T-helper 2 cell treated with Interferon-gamma antibody and Interleukin-4, amounts not matched to agents 100 ng/mL and 5 ng/mL, for 36 hours (primary cell): Measurements from ENCODE around the gene TUBB4A. TPM values are rescaled to one million over a fixed set of nuclear protein-coding genes. Genes with fewer than 3 reads are reported as not detected.

Experiments used
- intact Hi-C: fragments of 100-400 bp; cut with micrococcal nuclease; formaldehyde crosslinking; loops from one replicate; pipeline ENCODE4 v1.15.1; 2023
- total RNA-seq: library from RNA; stranded (reverse); gene quantifications from 2 replicates; pipeline ENCODE4 v1.2.3, GENCODE V29; 2022

TUBB4A gene
- total RNA-seq, 1 donor from 2014 or later: 6.2 TPM

DNA sequence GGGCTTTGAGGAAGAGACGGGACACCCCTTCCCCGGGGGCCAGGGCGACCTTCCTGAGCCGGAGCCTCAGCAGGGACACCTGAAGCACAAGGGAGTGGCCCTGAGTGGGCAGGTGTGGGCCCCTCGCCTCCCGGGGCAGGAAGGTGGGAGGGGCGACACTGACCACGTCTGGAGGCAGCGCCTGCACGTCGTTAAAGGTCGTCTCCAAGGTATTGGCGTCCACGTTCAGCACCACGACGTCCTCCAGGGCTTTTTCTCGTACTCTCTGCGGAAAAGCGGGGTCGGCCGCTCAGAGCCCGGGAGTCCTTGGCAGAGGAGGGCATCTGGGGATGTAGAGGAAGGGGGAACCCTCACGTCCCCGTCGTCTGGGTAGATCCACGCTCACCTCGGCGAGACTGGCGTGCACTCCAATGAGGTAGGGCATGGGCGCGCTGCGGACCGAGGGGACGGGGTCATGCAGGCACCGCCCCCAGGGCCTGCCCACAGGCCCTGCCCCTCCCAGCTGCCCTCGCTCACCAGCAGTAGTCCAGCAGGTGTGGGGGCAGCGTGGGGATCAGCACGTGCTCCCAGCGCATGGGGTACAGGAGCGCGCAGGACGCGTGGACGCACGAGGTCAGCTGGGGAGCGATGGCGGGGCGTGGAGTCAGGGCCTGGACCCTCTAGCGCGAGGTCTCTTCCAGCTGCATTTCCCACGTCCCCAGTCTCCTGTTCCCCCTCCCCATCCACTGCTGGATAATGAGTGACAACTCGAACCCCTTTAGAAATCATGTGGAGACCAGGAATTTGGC lies 26.6 kb downstream of the TUBB4A start:
- intact Hi-C loops: no loop called here

DNA sequence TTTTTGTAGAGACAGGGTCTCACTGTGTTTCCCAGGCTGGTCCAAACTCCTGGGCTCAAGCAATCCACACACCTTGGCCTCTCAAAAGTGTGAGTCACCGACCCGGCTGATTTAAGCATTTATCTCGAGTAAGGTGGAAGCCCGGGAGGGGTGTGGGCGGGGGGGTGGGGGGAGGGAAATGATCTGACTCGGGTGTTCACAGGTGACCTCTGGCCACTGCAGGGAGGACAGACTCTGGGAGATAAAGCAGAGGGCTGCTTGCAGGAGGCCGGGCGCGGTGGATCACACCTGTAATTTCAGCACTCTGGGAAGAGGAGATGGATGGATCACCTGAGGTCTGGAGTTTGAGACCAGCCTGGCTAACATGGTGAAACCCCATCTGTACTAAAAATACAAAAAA lies 28.5 kb downstream of the TUBB4A start:
- intact Hi-C loops: no loop called here

DNA sequence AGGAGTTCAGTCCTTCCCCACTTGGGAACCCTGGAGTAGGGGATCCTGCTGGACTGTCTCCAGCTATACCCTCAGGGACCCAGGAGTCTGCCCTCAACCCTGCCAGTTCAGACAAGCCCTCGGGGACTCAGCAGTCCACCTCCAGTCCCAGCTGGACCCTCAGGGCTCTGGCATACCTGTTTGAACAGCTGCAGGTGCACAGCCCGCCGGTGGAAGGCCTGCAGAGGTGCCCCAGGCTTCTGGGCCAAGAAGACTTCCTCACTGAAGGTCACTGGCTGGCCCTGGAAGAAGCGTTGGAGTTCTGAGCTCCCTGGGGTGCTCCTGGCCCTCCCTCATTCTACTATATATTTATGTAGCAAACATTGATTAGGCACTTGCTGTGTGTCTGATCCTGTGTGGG lies 29.4 kb downstream of the TUBB4A start:
- intact Hi-C loops: no loop called here

DNA sequence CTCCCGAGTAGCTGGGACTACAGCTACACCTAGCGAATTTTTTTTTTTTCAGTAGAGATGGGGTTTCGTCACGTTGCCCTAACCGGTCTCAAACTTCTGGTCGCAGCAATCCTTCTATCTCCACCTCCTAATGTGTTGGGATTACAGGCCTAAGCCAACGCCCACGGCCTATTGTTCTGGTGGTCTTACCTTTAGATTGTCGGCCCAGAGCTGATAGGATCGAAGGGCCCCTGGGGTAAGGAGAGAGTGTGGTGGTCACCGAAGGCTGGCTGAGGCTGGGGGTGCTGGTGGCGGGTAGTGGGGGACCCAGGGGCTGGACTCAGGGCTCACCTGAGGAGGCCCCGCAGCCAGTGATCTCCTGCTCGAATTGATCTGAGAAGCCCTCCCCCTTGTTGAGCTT lies 31.0 kb downstream of the TUBB4A start:
- intact Hi-C loops: no loop called here

DNA sequence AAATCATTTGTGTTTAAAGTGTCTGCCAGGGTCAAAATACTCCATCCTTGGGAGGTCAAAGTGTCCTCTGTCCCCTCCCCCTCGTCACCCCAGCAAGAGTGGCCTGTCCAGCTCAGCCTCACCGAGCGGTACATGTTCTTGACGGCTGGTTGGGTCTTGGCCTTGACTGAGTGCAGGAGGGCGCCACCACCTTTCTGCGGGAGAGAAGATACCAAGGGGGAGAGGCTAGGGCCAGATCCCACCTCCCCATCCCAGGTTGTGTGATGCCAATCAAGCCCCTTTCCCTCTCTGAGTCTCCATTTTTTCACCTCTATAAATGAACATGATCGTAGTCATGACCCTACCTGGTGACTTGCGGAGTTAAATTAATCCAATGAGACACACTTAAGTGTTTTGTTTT lies 31.9 kb downstream of the TUBB4A start:
- intact Hi-C loops: no loop called here

DNA sequence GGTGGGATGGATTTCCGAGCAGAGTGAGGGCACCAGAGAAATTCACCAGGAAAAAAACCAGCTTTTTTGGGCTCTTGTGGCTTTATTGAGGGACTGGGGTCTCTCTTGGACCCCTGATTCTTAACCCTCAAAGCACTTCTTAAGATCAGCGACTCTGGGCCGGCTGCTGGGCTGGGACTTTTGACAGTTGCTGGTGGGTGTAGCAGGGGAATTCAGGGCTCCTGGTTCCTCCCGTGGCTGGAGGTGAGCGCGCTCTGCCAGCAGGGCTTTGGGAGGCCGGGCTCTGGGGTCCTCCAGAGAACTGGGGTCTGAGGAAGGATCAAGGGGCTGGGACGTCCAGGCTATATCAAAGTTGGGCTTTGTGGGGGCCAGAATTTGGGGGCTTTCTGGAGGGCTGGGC lies 34.7 kb downstream of the TUBB4A start:
- intact Hi-C loops: no loop called here

DNA sequence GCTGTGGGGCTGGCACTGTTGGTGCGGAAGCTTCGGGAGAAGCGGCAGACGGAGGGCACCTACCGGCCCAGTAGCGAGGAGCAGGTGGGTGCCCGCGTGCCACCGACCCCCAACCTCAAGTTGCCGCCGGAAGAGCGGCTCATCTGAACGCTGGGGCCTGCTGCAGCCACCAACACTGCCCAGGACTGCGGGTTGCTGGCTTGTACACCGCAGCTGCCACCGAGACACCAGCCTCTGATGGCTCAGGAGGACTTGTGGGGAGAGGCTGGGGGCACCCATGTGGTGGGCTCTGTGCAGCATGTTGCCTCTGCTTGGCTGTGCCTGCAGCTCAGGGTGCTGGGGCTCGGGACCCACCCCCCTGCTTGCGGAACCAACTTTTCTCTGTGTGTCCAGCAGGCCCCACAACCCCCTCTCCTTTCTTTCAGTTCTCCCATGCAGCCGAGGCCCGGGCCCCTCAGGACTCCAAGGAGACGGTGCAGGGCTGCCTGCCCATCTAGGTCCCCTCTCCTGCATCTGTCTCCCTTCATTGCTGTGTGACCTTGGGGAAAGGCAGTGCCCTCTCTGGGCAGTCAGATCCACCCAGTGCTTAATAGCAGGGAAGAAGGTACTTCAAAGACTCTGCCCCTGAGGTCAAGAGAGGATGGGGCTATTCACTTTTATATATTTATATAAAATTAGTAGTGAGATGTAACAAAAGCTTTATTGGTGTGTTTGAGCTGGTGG lies 35.4 kb downstream of the TUBB4A start:
- intact Hi-C loops: no loop called here

DNA sequence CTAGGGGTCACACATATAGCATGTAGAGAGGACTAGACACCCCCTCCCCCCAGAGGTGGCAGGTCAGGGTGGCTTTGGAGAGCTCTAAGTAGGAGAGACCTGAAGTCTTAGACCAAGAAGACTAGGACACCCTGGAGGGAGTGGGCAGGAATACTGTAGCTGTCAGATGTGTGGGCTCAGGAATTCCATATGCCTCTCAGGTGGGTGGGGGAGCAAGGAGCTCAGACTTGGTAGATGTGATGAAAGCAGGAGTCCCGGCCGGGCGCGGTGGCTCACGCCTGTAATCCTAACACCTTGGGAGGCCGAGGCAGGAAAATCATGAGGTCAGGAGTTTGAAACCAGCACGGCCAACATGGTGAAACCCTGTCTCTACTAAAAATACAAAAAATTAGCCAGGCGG lies 36.4 kb downstream of the TUBB4A start:
- intact Hi-C loops: no loop called here

DNA sequence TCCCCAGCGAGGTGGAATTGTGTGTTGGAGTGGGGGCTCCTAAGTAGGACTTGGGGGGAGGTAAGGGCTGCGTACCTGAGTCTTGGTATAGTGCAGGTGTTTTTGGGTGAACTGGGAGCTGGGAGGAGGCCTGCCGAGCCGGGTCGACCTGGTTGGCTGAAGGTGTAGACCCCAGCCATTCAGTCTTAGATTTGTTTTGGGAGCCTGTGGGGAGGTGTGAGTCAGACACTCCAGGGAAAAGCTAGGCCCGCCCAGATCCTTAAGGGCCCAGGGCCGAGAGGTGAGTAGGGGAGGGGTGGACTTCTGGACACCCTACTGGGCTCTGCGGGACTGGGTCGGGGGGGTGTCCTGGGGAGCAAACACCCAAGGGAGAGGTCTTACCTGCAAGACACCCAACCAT lies 37.1 kb downstream of the TUBB4A start:
- intact Hi-C loops: no loop called here

DNA sequence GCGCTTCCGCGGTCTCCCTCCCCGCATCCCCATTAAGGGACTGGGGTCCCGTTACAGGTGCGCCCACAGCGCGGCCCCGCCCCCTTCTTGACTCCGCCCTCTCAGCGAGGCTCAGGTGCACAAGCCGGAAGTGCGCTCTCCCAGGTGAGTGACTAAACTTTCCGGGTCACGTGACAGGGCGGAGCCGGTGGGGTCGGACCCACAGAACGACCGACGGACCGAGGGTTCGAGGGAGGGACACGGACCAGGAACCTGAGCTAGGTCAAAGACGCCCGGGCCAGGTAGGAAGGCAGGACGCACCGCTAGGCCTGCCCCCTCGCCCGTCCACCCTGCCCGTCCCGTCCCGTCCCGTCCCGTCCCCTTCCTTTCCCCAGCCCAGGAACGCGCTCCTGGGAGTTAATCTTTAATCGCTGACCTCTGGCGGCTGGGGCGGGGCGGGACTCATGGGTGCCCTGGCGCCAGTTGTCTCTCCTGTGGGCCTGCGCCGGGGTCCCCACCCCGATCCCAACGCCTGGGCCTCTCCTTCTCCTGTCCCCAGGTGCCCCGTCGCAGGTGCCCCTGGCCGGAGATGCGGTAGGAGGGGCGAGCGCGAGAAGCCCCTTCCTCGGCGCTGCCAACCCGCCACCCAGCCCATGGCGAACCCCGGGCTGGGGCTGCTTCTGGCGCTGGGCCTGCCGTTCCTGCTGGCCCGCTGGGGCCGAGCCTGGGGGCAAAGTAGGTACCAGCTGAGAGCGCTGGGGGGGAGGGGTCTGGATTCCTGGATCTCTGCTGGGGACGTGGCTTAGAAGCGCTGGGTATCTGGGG lies 37.8 kb downstream of the TUBB4A start, which contains the start of gene CRB3:
Gene CRB3, plus strand, starts transcription at position 202 of the 804 bp plus-strand sequence. Its CDS starts 431 bp downstream, at position 633.
- intact Hi-C loops: no loop called here

DNA sequence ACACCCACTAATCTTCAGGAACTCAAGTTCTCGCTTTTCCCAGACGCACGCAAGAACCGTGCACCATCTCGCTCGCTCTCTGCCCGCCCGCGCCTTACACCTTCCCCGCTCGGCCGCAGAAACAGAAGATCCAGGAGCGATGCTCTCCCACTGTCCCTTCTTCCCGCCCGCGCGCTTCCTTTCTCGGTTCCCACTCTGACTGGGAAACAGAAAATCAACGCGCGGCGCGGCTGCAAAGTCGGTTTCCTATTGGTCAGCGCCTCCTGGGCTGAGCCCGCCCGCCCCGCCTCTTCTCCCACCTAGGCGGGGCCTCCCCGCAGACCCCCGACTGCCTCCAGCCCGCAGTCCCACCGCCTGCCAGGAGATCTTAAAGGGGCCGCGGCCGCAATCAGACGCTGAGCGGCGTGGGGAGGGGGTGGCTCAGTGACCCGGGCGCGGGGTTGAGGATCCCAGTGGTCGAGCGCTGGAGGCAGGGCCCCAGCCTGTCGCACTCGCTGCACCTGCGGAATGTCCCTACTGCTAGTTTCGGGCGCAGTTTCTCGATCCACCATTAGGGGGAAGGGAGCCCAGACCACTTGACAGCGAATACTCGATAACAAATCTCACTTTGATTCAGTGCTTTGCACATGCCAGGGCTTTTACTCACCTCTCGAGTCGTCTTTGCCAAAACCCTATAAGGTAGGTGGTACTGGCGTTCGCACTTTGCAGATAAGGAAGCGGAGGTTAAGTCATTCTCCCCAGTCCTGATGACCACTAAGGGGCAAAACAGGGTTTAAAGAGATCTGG lies 41.8 kb downstream of the TUBB4A start:
- intact Hi-C loops: loop anchor here (1.0 to 2.0 kb wide), 6 partner anchors 21 to 99 kb away; partner anchors contain the start of genes CLPP, DENND1C and GTF2F1

DNA sequence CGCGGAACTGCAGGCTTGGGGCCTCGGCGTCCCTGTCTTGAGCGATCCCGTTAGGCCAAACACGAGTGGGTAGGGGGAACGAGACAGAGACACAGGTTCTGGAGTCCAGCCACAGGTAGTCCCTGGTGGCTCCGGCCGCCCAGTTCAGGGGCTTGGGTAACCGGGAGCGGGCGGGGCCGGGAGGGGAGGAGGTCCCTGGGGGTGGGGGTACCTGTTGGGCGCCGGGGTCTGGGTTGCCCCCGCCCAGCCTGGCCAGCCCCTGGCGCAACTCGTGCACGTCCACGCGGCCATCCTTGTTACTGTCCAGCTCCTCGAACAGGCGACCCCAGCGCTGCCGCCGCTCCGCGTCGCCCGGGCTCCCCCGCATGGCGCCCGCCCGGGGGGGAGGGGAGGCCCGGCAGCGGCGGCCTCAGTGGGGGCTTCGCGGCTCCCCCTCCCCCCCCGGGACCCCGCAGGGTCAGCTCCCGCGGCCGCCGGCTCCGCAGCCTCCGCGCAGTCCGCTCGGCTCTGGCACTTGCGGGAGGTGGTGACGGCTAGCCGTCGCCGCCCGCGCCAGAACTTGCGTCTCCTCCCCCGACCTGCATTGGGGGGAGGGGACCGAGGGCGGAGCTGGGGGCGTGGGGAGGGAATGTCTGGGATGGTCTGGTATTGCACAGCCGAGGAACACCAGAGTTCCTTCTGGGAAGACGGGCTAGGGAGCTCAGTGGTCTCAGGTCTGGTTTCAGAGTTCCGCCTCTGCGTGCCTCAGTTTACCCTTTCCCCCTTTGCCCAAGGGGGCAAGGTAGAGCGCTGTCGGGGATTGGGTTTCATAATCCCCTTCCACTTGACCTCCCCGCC lies 42.6 kb downstream of the TUBB4A start, which contains the start of gene SLC25A23:
Gene SLC25A23, minus strand, starts transcription at position 531 of the 837 bp plus-strand sequence. Its CDS starts 164 bp downstream, at position 367.
- intact Hi-C loops: loop anchor here (1.0 to 2.0 kb wide), 6 partner anchors 22 to 98 kb away; partner anchors contain the start of genes CLPP, DENND1C and GTF2F1

DNA sequence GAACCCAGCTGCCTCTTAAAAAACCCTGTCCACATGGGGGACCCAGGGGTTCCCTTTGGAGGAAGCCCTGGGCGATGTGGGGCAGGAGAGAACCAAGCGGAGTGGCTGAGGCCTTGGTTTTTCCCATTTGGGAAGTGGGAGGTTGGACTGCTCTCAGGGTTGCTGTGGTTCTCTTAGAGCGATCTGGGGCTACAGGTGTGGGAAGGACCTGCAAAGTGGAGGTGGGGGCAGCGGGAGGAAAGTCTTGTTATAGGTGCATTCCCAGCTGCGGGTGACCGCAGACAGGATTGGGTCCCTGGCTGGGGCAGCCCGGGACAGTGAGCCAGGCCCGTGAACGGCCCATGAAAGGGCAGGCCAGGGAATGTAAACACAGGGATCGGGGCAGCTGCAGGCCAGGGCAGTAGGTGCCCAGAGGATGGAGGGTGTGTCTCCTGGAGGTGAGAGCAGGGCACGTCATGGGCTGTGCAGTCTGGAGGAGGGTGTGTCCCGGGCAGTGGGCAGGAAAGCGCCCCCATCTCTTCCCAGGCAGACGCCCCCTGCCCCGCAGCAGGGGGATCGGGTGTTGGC lies 43.3 kb downstream of the TUBB4A start:
- intact Hi-C loops: no loop called here

DNA sequence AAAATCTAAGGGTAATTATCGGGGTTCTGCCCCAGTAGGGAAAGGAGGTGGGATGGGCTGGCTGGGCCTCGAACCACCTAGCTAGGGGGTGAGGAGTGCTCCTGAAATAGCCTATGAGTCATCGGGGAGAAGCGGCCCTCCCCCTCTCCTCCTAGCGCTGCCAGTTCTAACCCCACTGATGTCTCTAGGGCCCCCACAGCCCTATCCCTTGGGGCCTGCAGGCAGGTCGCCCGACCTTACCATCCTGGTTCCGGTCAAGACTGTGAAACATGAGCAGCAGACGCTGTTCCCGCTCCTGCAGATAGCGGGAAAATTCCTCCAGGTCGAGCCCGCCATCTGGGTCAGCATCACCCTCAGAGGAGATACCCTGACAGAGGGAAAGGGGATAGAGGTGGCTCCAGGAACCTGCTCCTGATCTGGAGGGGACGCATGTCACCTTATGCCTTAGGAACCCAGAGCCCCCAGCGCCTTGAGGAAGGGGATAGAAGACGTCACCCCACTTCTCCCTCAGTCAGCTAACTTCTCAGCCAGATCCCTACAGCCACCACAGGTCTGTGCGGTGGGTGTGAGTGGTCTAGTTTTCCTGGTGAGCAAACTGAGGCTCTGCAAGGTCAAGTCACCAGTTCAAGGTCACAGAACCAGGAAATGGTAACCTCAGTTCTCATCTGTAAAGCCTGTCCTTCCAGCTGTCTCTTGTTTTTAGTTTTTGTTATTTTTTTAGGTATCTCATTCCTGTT lies 44.0 kb downstream of the TUBB4A start:
- intact Hi-C loops: no loop called here

DNA sequence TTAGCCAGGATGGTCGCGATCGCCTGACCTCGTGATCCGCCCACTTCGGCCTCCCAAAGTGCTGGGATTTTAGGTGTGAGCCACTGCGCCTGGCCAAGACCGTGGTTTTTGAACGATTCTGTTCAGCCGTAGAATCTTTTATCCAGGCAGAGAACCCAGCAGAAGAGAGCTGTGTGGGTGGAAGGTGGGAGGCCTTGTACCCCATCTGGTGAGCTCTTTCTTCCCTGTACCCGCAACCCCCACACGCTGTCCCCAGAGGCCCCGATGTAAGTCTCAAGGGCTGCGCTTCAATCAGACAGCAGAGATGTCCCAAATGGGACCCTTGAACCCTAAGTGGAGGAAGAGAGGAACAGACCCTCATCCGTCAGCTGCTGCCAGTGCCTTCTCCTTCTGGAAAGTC lies 46.2 kb downstream of the TUBB4A start:
- intact Hi-C loops: no loop called here

DNA sequence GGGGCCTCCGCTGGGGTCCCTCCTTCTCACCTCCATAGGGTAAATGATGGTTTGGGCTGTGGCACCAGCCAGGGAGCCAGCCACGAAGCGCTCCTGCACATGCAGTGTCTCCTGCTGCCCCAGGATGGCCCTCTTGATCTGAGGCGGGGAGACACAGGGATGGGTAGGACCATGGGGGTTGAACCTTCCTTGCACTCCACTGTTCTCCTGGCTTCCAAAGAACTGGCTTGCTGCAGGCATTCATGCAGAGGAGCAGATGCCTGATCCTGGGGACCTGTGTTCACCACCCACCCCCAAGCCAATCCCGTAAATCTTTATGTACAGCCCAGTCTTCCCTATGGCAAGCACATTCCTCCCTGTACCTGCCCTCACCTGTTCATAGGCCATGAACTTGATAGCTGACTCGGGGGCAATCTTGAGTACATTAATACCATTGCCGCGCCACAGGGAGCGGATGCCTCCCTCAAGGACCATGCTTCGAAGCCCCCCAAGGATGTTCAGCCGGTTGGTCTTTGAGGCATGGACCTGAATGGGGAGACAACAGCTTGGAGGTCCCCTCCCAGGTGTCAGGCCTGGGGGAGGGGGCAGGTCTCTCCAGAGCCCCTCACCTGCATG lies 48.1 kb downstream of the TUBB4A start:
- intact Hi-C loops: no loop called here

DNA sequence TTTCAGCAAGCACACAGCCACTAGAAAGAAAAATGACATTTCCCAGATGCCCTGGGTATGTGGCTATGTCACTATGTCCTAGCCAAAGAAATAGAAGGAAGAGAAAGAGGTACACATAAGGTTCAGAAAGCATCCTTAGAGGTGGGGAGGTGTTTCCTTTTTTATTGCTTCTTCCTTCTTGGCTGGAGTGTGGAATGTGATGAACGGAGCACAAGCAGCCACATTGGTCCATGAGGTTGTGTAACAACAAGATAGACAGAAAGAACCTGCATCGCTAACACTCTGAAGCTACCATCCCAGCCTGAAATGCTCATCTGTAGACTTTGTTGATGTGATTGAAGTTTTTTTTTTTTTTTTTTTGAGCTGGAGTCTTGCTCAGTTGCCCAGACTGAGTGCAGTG lies 49.2 kb downstream of the TUBB4A start:
- intact Hi-C loops: no loop called here

DNA sequence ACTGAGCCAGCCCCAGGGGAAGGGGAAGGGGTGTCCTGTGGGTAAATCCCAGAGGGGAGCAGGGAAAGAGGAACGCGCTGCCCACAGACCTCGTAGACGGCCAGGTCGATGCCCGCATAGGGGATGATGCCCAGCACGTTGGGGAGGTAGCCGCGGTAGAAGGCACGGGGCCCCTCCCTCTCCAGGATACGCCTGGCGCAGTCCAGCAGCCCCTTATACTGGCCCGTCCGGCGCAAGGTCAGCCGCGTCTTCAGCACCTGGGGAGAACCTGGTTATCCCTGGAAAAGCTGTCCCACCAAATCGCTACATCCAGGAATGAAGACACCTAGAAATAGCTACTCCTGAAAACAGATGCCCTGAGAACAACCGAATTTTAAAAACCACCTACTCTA lies 49.9 kb downstream of the TUBB4A start:
- intact Hi-C loops: no loop called here
